Neural progenitor cell (in vitro differentiated cells): ENCODE results near the gene SIGLEC15. TPM values are rescaled to one million over a fixed set of nuclear protein-coding genes. Genes with fewer than 3 reads are reported as not detected.

Experiments used
- DNase-seq: peaks from one replicate; pipeline ENCODE4 v3.0.0-alpha.2; 2016; ENCODE audit warnings: low spot score
- H2AFZ ChIP-seq: fragments of 200-600 bp; sonication (generic); replicated peaks from 2 replicates; pipeline ENCODE4 v1.6.1; 2016; ENCODE audit warnings: antibody characterized with exemption
- H3F3A ChIP-seq: fragments of 200-600 bp; sonication (generic); 2 replicates; pipeline ENCODE4 v1.6.1; 2016; ENCODE audit warnings: antibody characterized with exemption, low read depth
- H3K27ac ChIP-seq: fragments of 200-600 bp; sonication (generic); 2 replicates; pipeline ENCODE4 v1.5.1; 2016; ENCODE audit warnings: mild to moderate bottlenecking
- H3K27me3 ChIP-seq: fragments of 200-600 bp; sonication (generic); 2 replicates; pipeline ENCODE4 v1.6.1; 2016; ENCODE audit warnings: mild to moderate bottlenecking, moderate library complexity
- H3K36me3 ChIP-seq: fragments of 200-600 bp; sonication (generic); 2 replicates; pipeline ENCODE4 v1.5.1; 2016
- H3K4me1 ChIP-seq: fragments of 200-600 bp; sonication (generic); 2 replicates; pipeline ENCODE4 v1.6.1; 2016; ENCODE audit warnings: mixed run types
- H3K4me2 ChIP-seq: fragments of 200-600 bp; sonication (generic); 2 replicates; pipeline ENCODE4 v1.6.1; 2016
- H3K4me3 ChIP-seq: fragments of 200-600 bp; sonication (generic); 2 replicates; pipeline ENCODE4 v1.5.1; 2016
- H3K79me2 ChIP-seq: fragments of 200-600 bp; sonication (generic); 2 replicates; pipeline ENCODE4 v1.6.1; 2016; ENCODE audit warnings: low read depth
- H3K9ac ChIP-seq: fragments of 200-600 bp; sonication (generic); 2 replicates; pipeline ENCODE4 v1.6.1; 2016
- H3K9me3 ChIP-seq: fragments of 200-600 bp; sonication (generic); 2 replicates; pipeline ENCODE4 v1.5.1; 2016; ENCODE audit warnings: low read depth
- H4K20me1 ChIP-seq: fragments of 200-600 bp; sonication (generic); 2 replicates; pipeline ENCODE4 v1.6.1; 2016; ENCODE audit warnings: low read depth
- H3K27ac Mint-ChIP-seq: 3 replicates; pipeline ENCODE4 v1.8.0; 2021; ENCODE audit warnings: mixed read lengths
- H3K27me3 Mint-ChIP-seq: 2 replicates; pipeline ENCODE4 v1.8.0; 2022; ENCODE audit warnings: low read depth, mild to moderate bottlenecking, inconsistent platforms, moderate library complexity, mixed read lengths; ENCODE audit not compliant: insufficient read depth
- H3K36me3 Mint-ChIP-seq: 3 replicates; pipeline ENCODE4 v1.8.0; 2021; ENCODE audit warnings: mixed read lengths
- H3K4me1 Mint-ChIP-seq: 3 replicates; pipeline ENCODE4 v1.8.0; 2021; ENCODE audit warnings: mixed read lengths
- H3K4me3 Mint-ChIP-seq: 3 replicates; pipeline ENCODE4 v1.8.0; 2021; ENCODE audit warnings: mild to moderate bottlenecking, moderate library complexity, mixed read lengths
- H3K9me3 Mint-ChIP-seq: 3 replicates; pipeline ENCODE4 v1.8.0; 2020; ENCODE audit warnings: mixed read lengths
- EZH2 ChIP-seq: fragments of 200-600 bp; sonication (generic); IDR thresholded peaks from 2 replicates; pipeline ENCODE4 v1.6.1; 2017; ENCODE audit warnings: antibody characterized with exemption, mild to moderate bottlenecking, moderate library complexity
- EZH2phosphoT487 ChIP-seq: fragments of 200-600 bp; sonication (generic); IDR thresholded peaks from 2 replicates; pipeline ENCODE4 v1.6.1; 2017; ENCODE audit warnings: antibody characterized with exemption
- total RNA-seq: library from RNA; depleted of rRNA; stranded (reverse); fragments of >200 nt; gene quantifications from 2 replicates; pipeline ENCODE4 v1.2.3, GENCODE V29; 2015; ENCODE audit warnings: low replicate concordance
- TF ChIP-seq, protein P1 (sequence below): fragments of 200-600 bp; sonication (generic); IDR thresholded peaks from 2 replicates; pipeline ENCODE4 v1.5.1; 2017; ENCODE audit warnings: antibody characterized with exemption, mild to moderate bottlenecking

SIGLEC15 gene
- total RNA-seq, 1 donor from 2014 or later: not detected

DNA sequence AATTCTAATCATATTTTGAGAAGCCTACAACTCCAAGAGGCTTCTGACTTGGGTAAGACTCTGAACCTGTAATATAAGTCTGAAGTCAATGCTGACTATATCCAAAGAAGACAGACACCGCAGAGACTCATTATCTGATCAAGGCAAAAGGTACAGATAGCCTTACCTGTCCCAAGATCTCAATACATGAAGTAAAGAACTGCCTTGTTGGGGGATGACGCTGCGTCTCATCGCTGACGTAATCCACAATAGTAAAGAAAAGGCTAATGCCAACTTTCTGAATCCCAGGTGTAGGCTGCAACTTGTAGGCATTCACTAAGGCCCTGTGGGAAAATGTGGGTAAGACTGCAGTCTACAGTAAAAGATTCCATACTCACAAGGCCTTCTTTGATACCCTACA, 62.1 kb downstream of the SIGLEC15 start:
- Mint-ChIP-seq H3K9me3 (no peaks in the 10 kb centered on the region), H3K27me3 (no peaks in the 10 kb centered on the region), H3K4me3 (no peak overlapping the region), H3K36me3 (peaks cover 11% of the 10 kb centered on the region), H3K27ac (no peak overlapping the region), H3K4me1 (peaks cover 7% of the 10 kb centered on the region)
- H3K9me3 ChIP-seq: no peaks in the 10 kb centered on the region
- H3K36me3 ChIP-seq: no peaks in the 10 kb centered on the region
- TF ChIP-seq, protein P1, sequence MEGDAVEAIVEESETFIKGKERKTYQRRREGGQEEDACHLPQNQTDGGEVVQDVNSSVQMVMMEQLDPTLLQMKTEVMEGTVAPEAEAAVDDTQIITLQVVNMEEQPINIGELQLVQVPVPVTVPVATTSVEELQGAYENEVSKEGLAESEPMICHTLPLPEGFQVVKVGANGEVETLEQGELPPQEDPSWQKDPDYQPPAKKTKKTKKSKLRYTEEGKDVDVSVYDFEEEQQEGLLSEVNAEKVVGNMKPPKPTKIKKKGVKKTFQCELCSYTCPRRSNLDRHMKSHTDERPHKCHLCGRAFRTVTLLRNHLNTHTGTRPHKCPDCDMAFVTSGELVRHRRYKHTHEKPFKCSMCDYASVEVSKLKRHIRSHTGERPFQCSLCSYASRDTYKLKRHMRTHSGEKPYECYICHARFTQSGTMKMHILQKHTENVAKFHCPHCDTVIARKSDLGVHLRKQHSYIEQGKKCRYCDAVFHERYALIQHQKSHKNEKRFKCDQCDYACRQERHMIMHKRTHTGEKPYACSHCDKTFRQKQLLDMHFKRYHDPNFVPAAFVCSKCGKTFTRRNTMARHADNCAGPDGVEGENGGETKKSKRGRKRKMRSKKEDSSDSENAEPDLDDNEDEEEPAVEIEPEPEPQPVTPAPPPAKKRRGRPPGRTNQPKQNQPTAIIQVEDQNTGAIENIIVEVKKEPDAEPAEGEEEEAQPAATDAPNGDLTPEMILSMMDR: no peak
- no peak for TF ChIP-seq EZH2phosphoT487
- TF ChIP-seq EZH2: no peak
- no peaks in the 10 kb centered on the region for H3F3A ChIP-seq
- H3K4me3 ChIP-seq: no peak overlapping the region
- no peak overlapping the region for H3K4me2 ChIP-seq
- no peaks in the 10 kb centered on the region for H4K20me1 ChIP-seq
- H3K9ac ChIP-seq: no peak overlapping the region
- H2AFZ ChIP-seq: no peak overlapping the region
- no peaks in the 10 kb centered on the region for H3K79me2 ChIP-seq
- H3K27me3 ChIP-seq: no peaks in the 10 kb centered on the region
- DNase-seq: no peak
- H3K4me1 ChIP-seq: no peaks in the 10 kb centered on the region
- H3K27ac ChIP-seq: no peak overlapping the region

DNA sequence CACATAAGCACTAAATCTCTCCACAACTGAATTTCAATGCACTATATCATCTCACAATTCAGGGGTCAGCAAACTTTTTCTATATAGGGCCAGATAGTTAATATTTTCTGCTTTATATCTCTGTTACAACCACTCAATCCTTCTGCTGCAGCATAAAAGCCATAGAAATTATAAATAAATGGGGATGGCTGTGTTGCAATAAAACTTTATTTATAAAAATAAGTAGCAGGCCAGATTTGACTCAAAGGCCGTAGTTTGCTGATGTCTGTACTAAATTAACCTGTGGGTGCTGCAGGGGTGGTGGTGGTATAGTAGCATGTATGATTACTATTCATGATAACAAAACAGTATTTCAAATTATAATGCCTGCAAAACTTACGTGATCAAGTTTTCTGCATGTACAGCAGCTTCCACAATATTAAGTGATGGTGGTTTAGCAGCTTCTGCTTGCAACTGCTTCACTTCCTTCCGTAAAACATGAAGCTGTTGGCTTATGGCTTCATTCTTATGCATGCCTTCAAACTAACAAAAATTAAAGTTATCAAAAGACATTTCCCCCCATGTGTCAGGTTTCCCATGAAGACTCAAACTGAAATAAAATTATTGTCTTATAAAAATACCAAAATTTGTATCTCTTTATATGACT, 64.1 kb downstream of the SIGLEC15 start:
- Histone ChIP-seq H2AFZ (no peak overlapping the region), H3F3A (no peaks in the 10 kb centered on the region), H4K20me1 (no peaks in the 10 kb centered on the region), H3K36me3 (no peaks in the 10 kb centered on the region), H3K27me3 (no peaks in the 10 kb centered on the region), H3K4me1 (no peaks in the 10 kb centered on the region), H3K9ac (no peak overlapping the region), H3K27ac (no peak overlapping the region), H3K79me2 (no peaks in the 10 kb centered on the region), H3K4me3 (no peak overlapping the region), H3K9me3 (no peaks in the 10 kb centered on the region), H3K4me2 (no peak overlapping the region)
- no peaks in the 10 kb centered on the region for H3K9me3 Mint-ChIP-seq
- no peak overlapping the region for H3K27ac Mint-ChIP-seq
- H3K27me3 Mint-ChIP-seq: no peaks in the 10 kb centered on the region
- peaks cover 6% of the 10 kb centered on the region for H3K4me1 Mint-ChIP-seq
- TF ChIP-seq EZH2phosphoT487 (no peak), EZH2 (no peak)
- TF ChIP-seq, protein P1: no peak
- H3K4me3 Mint-ChIP-seq: no peak overlapping the region
- peaks cover 7% of the 10 kb centered on the region for H3K36me3 Mint-ChIP-seq
- no peak for DNase-seq

DNA sequence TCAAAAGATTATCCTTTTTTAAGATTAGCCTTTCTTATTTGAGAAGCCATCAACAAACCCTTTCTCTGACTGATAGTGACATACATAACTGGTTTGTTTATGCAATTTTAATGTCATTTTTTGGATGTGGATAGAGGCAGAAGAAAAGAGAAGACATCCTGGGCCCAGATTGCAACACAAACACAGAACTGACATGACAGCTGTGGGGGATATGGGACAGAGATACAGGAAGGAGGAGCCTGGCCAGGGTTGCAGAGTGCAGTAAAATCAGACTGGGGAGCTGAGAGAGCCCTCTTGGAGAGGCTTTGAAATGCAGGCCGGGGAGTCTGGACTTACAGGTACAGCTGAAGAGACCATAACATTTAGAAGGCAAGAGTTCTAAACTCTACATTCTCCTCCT, 65.1 kb downstream of the SIGLEC15 start:
- Mint-ChIP-seq H3K27ac (no peak overlapping the region), H3K36me3 (peaks cover 7% of the 10 kb centered on the region), H3K9me3 (no peaks in the 10 kb centered on the region), H3K4me1 (peaks cover 3% of the 10 kb centered on the region), H3K27me3 (no peaks in the 10 kb centered on the region), H3K4me3 (no peak overlapping the region)
- H3K27me3 ChIP-seq: no peaks in the 10 kb centered on the region
- H3K27ac ChIP-seq: no peak overlapping the region
- no peaks in the 10 kb centered on the region for H3F3A ChIP-seq
- no peaks in the 10 kb centered on the region for H3K79me2 ChIP-seq
- no peak overlapping the region for H3K9ac ChIP-seq
- no peak for TF ChIP-seq EZH2
- no peak for TF ChIP-seq EZH2phosphoT487
- TF ChIP-seq, protein P1: no peak
- no peak overlapping the region for H3K4me2 ChIP-seq
- H4K20me1 ChIP-seq: no peaks in the 10 kb centered on the region
- no peaks in the 10 kb centered on the region for H3K4me1 ChIP-seq
- no peaks in the 10 kb centered on the region for H3K36me3 ChIP-seq
- no peak for DNase-seq
- no peak overlapping the region for H2AFZ ChIP-seq
- H3K4me3 ChIP-seq: no peak overlapping the region
- no peaks in the 10 kb centered on the region for H3K9me3 ChIP-seq
